Body of pancreas (tissue), 4 donors: Measurements from ENCODE around the gene POU1F1.

Experiments used
- POLR2A ChIP-seq, 3 donors: fragments of 450-650 bp; IDR thresholded peaks; one replicate each; pipeline ENCODE4 v1.6.1; 2016; ENCODE audit warnings: antibody characterized with exemption in 3 of 3, mild to moderate bottlenecking in 2 of 3
- TF ChIP-seq, protein P1 (sequence below), 7 experiments: fragments of 450-650 bp in 4 of 7; fragments of 200-600 bp in 3 of 7; sonication (generic) in 3 of 7; IDR thresholded peaks; one replicate each; pipeline ENCODE4 v1.5.1; 2016 to 2019; ENCODE audit warnings: antibody characterized with exemption in 7 of 7

DNA sequence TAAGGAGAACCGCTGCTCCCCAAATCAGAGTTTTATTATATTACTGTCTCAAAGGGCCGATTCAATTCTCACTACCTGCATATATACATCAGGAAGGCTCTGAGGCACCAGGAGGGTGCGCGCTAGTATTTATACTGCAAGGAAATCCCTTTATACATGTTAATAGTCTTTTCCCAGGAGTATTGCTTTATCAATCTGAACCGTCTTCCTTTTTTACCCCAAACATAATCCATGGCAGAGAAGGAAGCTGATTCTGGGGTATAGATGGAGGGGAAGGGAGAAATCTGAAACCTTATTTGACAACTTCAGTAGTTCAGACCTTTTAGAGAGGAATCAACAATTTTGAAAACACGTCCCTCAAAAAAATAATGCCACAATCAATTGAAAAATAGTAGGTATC is at the start of gene POU1F1:
- TF ChIP-seq POLR2A (IDR thresholded peaks at IDR 0.05): no peak
- TF ChIP-seq, protein P1, sequence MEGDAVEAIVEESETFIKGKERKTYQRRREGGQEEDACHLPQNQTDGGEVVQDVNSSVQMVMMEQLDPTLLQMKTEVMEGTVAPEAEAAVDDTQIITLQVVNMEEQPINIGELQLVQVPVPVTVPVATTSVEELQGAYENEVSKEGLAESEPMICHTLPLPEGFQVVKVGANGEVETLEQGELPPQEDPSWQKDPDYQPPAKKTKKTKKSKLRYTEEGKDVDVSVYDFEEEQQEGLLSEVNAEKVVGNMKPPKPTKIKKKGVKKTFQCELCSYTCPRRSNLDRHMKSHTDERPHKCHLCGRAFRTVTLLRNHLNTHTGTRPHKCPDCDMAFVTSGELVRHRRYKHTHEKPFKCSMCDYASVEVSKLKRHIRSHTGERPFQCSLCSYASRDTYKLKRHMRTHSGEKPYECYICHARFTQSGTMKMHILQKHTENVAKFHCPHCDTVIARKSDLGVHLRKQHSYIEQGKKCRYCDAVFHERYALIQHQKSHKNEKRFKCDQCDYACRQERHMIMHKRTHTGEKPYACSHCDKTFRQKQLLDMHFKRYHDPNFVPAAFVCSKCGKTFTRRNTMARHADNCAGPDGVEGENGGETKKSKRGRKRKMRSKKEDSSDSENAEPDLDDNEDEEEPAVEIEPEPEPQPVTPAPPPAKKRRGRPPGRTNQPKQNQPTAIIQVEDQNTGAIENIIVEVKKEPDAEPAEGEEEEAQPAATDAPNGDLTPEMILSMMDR (IDR thresholded peaks at IDR 0.05): no peak
